Measurements from ENCODE around the gene DOHH.

DNA sequence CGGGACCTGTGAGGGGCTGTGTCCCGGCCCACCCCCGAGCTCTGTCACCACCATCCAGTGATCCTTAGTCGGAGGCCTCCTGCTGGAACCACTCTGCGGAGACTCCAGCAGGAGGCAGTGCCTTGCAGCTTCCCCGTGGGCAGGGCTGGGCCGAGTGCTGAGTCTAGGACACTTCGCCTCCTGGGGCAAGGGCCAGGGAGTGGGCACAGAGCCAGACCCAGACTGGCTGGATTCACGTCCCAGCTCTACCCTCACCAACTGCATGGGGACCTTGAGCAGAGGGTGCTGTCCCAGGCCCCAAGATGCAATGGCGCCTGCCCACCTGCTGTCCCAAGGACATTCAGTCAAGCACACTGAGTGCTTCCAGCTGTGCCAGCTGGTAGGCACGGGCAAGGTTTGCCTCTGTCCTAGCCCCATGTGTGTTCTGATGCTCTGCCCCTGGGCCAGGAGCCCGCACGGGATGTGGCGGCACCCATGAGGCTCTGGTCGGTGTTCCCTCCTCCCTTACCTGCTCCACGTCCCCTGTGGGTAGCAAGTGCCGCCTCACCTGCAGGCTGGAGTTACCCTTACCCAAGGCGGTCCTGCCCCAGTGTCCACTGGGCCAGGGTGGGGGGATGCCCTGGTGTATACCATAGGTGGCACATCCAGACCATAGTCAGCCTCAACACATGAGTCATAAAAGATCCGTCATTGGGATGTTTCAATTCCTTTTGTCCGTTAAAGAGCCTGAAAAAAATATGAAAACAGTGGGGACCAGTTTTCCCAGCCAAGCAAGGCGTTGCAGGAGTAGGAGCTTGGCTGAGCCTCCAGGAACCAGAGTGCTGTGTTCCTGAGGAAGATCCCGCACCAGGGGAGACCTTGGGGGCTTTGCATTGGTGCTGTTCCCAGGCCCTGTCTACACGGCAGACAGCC, 13.0 kb upstream of the DOHH start:
- TF ChIP-seq STAT1 (IDR thresholded peaks at IDR 0.05; ENCODE audit: unreplicated experiment) (no peak), POLR2AphosphoS5 (IDR thresholded peaks at IDR 0.05; ENCODE audit: low read depth) (no peak), JUNB (IDR thresholded peaks at IDR 0.05; ENCODE audit: unreplicated experiment) (no peak), EZH2 (IDR thresholded peaks at IDR 0.05; ENCODE audit: low read depth, unreplicated experiment) (no peak), NANOG (IDR thresholded peaks at IDR 0.05; ENCODE audit: borderline replicate concordance) (no peak), EZH2phosphoT487 (IDR thresholded peaks at IDR 0.05; ENCODE audit: unreplicated experiment) (no peak), ZNF331 (CRISPR knock-in tag; IDR thresholded peaks at IDR 0.05; ENCODE audit: low read depth) (no peak)
- TF ChIP-seq, protein P1, sequence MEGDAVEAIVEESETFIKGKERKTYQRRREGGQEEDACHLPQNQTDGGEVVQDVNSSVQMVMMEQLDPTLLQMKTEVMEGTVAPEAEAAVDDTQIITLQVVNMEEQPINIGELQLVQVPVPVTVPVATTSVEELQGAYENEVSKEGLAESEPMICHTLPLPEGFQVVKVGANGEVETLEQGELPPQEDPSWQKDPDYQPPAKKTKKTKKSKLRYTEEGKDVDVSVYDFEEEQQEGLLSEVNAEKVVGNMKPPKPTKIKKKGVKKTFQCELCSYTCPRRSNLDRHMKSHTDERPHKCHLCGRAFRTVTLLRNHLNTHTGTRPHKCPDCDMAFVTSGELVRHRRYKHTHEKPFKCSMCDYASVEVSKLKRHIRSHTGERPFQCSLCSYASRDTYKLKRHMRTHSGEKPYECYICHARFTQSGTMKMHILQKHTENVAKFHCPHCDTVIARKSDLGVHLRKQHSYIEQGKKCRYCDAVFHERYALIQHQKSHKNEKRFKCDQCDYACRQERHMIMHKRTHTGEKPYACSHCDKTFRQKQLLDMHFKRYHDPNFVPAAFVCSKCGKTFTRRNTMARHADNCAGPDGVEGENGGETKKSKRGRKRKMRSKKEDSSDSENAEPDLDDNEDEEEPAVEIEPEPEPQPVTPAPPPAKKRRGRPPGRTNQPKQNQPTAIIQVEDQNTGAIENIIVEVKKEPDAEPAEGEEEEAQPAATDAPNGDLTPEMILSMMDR (conservative IDR thresholded peaks at IDR 0.05; ENCODE audit: low read depth in 2 of 2): peak in 1 of 2 experiments; percentile 16; a peak in 1 of 4 replicates
- TF ChIP-seq, protein P2, sequence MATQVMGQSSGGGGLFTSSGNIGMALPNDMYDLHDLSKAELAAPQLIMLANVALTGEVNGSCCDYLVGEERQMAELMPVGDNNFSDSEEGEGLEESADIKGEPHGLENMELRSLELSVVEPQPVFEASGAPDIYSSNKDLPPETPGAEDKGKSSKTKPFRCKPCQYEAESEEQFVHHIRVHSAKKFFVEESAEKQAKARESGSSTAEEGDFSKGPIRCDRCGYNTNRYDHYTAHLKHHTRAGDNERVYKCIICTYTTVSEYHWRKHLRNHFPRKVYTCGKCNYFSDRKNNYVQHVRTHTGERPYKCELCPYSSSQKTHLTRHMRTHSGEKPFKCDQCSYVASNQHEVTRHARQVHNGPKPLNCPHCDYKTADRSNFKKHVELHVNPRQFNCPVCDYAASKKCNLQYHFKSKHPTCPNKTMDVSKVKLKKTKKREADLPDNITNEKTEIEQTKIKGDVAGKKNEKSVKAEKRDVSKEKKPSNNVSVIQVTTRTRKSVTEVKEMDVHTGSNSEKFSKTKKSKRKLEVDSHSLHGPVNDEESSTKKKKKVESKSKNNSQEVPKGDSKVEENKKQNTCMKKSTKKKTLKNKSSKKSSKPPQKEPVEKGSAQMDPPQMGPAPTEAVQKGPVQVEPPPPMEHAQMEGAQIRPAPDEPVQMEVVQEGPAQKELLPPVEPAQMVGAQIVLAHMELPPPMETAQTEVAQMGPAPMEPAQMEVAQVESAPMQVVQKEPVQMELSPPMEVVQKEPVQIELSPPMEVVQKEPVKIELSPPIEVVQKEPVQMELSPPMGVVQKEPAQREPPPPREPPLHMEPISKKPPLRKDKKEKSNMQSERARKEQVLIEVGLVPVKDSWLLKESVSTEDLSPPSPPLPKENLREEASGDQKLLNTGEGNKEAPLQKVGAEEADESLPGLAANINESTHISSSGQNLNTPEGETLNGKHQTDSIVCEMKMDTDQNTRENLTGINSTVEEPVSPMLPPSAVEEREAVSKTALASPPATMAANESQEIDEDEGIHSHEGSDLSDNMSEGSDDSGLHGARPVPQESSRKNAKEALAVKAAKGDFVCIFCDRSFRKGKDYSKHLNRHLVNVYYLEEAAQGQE (IDR thresholded peaks at IDR 0.05; ENCODE audit: unreplicated experiment): no peak
